Activated naive CD4-positive, alpha-beta T cell treated with Interleukin-2 at 50 U/mL for 16 hours (primary cell): ENCODE measurements around the gene NCCRP1.
A peak's percentile ranks its signal among the peaks of the same experiment; 100 is the strongest.
"Not testable (repeated sequence)": the region's sequence is repeated elsewhere in the genome, so short reads cannot be mapped to it uniquely, and the experiment has no call there.

Source experiments
- DNase-seq: peaks from one replicate; pipeline ENCODE4 v3.0.0-alpha.2; 2020

Gene NCCRP1

DNA sequence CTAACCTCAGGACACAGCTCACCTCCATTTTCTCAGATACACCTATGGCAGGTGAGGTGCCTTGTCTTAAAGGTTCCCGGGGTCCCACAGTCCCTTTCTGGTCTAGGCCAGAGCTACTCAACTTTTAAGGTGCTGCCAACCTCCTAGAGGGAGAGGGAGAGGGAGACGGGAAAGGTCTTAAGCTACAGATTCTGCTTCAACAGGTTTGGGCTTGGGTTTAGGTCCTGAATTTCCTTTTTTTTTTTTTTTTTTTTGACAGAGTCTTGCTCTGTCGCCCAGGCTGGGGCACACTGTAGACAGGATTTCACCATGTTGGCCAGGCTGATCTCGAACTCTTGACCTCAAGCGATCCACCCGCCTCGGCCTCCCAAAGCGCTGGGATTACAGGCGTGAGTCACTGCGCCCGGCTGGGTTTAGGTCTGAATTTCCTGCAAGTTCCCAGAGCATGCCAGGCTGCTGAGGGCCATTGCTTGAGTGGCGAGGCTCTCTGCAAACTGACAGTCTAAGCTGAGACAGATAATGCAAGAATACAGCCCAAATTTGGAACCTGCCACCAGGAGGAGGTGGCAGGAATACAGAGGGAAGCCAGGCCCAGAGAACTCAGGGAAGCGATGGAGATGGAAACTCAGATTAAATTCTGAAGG, 15.1 kb downstream of the NCCRP1 start:
- no peak for DNase-seq

DNA sequence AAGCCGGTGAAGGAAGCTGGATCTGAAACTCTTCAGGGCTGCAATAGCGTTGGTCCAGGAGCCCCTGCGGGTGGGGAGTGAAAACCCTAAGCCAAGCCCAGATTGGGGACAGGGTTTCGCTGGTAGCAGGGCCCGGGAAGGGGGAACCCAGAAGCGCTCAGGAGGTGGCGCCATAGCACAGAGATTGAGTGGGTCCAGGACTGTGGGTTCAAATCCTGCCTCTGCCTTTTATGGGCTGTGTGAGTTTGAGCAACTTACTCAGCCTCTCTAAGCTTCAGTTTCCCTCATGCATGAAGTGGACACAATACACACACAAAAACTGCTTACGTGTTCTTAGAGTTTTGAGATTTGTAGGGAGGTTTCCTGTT, 15.6 kb downstream of the NCCRP1 start:
- peak; percentile 59 for DNase-seq

DNA sequence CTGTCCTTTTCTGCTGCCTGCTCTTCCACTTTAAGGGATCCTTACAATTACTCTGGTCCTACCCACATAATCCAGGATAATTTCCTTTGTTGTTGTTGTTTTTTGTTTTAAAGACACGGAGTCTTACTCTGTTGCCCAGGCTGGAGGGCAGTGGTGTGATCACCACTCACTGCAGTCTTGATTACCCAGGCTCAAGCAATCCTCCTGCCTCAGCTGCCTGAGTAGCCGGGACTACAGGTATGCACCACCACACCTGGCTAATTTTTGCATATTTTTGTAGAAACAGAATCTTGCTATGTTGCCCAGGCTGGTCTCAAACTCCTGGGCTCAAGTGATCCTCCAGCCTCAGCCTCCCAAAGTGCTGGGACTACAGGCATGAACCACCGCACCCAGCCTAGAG, 18.6 kb downstream of the NCCRP1 start:
- DNase-seq: not testable (repeated sequence)

DNA sequence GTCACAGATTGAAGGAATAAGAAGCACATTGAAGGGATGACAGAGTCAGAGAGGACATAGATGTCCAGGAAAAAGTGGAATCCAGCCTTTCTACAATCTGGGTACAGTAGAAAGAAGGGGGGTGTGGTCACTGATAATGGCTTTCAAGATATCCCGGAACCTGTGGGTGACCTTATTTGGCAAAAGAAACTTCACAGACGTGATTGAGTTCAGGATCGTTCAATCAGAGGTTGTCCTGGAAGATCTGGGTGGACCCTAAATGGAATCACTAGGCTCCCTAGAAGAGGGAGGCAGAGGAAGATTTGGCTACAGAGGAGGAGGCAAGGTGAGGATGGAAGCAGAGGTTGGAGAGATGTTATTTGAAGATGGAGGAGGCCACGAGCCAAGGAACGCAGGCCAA, 20.3 kb downstream of the NCCRP1 start:
- DNase-seq: no peak

DNA sequence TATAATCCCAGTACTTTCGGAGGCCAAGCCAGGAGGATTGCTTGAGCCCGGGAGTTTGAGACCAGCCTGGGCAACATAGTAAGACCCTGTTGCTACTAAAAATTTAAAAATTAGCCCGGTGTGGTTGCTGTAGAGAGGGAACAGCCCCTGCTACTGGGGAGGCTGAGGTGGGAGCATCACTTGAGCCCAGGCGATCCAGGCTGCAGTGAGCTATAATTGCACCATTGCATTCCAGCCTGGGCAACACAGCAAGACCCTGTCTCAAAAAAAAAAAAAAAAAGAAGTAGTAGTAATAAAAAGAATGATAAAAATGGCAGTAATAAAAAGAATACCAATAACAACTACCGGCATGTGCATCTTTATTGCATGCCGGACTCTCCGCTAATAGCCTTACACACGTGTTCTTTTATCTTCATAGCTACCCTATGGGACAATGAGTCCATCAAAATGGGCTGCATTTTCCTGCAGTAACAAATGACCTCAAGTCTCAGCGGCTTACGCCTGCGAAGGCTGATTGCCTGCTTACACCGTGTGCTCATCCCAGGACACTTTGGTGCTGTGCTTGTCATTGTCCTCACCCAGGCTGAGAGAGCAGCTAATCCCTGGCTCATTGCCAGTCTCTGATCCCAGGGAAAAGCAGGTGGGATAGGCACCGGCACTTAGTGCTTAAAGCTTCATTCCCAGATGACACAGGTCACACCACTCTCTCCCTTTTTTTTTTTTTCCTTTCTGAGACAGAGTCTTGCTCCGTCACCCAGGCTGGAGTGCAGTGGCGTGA, 21.7 kb downstream of the NCCRP1 start:
- DNase-seq: no peak

DNA sequence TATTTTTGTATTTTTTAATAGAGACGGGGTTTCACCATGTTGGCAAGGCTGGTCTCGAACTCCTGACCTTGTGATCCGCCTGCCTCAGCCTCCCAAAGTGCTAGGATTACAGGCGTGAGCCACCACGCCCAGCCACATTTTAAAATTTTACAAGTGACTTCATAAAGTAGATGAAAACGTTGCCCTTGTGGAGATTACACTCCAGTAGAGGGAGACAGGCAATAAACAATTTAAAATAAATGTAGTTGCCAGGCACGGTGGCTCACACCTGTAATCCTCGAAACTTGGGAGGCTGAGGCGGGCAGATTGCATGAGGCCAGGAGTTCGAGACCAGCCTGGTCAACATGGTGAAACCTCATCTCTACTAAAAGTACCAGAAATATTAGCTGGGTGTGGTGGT, 22.3 kb downstream of the NCCRP1 start:
- not testable (repeated sequence) for DNase-seq

DNA sequence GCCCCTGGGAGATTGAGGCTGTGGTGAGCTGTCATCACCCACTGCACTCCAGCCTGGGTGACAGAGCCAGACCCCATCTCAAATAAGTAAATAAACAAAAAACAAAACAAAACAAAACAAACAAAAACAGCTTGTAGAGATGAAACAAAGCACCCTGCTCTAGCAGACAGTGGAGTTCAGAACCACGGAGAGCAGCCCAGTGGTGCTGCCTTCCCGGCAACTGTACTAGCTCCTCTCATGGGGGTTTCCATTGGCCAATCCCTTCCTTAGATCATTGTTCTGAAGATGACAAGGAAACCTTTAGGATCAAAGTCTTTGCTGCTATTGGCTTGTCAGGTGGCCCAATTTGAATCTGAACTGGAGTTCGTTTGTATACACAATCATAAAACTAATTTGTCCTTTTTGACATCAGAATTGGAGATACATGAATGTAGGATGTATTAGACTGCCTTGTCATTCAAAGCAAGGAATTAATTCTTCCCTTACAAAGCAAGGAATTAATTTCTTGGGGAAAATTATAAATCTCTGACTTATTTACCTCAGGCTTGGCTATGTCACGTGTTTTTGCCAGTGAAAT, 27.0 kb downstream of the NCCRP1 start:
- DNase-seq: peak; percentile 13

DNA sequence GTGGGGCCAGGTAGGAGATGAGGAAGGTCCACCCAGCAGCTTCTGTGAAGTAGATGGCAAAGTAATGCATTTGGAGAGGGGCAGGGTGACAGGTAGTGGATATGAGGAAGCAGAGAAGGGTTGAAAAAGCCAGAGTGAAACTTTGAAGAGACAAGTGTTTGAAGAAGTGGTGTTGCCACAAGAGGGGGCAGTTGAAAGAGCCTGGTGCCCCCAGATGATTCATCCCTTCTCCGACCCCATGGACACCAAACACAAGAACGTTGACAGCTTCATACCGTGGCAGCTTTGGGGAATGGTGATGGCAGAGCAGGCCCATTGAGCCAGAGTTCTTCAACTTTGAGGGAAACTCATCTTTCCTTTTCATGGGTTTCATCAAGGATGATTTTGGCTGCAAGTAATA, 28.1 kb downstream of the NCCRP1 start:
- DNase-seq: no peak

DNA sequence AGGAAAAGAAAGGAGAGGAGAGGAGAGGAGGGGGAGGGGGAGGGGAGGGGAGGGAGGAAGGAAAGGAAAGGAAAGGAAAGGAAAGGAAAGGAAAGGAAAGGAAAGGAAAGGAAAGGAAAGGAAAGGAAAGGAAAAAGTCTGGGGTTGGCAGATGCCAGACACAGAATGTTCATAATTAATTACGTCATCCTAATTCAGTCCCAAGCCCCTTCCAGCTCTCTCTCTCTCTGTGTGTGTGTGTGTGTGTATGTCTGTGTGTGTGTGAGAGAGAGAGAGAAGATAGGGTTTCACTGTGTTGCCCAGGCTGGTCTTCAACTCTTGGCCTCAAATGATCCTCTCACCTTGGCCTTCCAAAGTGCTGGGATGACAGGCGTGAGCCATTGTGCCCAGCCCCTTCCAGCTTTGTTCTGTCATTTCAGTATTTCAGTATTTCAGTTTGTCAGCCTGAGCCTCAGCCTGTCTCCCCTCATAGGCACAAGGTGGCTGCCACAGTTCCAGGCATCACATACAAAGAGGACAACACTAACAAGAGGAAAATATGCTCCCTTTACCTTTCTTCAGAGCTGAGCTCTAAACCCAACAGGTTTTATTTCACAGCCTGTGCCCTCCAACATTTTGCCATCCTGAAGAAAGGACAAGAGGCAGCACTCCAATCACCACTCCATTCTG, 33.5 kb downstream of the NCCRP1 start:
- DNase-seq: no peak

DNA sequence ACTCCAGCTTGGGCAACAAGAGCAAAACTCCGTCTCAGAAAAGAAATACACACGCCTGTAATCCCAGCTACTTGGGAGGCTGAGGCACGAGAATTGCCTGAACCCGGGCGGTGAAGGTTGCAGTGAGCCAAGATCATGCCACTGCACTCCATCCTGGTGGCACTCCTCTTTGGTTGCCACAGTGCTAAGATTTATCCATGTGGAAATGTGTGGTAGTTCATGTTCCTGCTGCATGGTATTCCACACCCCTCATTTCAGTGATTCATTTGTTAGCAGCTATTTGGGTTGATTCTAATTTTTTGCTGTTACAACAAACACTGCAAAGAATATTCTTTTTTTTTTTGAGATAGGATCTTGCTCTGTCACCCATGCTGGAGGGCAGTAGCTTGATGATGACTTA, 35.9 kb downstream of the NCCRP1 start:
- DNase-seq: no peak

DNA sequence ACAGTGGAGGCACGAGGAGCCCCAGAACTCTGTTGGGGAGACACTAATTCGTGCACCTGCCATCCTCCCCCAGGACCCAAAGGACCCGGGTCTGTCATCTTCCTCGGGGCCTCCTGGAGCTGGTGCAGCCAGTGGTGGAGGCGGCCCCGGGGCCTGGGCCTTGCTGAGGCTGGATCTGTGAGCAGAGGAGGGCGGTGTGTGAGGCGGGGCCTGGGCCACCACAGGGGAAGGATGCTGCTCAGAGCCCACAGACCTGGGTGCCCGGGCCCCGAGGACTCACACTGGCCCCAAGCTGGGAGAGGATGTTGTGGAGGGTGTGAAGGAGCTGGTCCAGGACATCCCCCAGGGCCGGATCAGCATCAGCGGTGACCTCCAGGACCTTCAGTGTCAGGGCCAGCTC, 39.8 kb downstream of the NCCRP1 start:
- peak; percentile 16 for DNase-seq

DNA sequence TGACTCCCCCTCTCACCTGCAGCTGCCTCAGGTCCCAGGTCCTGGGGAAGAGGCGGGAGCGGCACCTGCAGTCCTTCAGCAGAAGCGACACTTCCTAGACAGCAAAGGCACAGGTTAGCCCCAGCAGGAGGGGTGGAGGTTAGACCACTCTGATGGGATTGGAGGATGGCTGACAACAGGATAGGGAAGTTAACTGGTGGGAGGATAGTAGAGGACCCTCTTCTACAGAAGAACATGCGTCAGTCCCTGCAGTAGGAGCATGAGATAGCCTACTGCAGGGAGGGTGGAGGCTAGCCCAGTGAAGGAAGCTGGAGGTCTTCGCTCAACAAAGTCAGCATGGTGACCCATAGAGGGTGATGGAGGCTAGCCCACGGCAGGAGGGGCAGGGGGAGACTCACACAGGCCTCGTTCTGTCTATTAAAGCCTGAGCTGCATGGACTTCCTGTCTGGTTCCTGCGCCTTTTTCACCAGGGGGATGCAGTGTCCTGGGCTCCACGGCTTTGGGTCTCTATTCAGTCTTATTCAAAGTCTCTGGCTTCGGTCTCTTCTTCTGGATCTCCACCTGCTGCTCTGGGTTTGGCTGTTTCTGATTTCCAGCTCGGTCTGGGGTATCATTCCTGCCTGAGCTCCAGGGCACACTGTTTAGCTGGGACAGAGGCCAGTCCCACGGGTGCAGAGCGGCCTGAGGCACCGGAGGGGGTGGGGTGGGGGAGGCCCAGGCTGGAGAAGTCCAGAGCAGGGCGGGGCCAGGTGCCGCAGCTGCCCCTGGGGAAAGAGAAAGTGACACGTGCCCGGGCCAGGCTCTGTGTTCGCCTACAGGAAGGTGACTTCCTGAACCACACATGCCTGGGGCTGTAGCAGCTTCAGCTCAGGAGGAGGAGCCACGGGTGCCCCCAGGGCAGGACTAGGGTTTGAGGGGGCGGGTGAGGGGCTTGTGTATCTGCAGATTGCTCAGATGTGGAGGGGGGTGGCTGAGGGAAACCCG, 40.7 kb downstream of the NCCRP1 start:
- peak; percentile 41 for DNase-seq

DNA sequence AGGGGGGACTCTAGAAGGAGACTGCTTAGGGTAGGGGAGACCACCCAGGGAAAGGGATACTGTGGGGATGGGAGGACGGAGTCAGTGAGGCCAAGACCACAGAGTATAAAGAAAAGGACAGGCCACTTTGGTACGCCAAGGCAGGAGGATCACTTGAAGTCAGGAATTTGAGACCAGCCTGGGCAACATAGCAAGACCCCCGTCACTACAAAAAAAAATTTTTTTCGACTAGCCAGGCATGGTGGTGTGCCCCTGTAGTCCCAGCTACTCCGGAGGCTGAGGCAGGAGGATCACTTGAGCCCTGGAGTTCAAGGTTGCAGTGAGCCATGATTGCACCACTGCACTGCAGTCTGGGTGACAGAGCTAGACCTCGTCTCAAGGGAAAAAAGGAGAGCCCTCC, 41.4 kb downstream of the NCCRP1 start:
- no peak for DNase-seq

DNA sequence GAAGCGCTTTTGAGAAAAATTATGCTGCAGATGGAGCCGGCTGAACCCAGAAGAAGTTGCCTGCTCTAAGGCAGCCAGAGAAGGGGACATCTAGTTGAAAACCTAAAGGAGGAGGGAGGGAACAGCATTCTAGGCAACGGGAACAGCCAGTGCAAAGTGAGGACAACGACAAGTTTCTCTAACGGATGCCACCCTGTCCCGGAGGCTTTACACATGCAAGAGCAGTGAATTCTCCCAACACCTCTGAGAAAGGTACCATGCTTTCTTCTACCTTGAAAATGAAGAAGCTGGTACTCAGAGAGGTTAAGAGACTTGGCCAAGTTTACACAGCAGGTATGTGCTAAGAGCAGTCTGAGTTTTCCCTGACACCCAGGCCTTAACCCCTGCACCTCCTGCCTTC, 42.2 kb downstream of the NCCRP1 start:
- DNase-seq: no peak

DNA sequence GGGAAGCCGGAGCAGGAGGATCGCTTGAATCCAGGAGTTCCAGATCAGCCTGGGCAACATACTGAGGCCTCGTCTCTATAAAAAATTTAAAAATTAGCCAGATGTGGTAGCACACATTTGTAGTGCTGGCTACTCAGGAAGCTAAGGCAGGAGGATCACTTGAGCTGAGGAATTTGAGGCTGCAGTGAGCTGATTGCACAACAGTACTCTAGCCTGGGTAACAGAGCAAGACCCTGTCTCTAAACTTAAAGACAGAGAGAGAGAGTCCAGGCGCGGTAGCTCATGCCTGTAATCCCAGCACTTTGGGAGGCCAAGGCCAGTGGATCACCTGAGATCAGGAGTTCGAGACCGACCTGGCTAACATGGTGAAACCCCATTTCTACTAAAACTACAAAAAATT, 43.7 kb downstream of the NCCRP1 start:
- DNase-seq: no peak

DNA sequence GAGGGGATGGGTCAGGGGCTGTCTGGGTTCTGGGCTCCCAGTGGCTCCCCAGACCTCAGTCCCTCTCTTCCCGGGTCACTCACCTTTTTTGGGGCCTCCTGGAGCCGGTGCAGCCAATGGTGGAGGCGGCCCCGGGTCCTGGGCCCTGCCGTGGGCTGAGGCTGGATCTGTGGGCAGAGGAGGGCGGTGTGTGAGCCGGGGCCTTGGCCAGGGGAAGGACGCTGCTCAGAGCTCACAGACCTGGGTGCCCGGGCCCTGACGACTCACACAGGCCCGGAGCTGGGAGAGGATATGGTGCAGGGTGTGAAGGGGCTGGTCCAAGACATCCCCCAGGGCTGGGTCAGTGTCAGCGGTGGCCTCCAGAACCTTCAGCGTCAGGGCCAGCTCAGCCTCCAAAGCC, 47.0 kb downstream of the NCCRP1 start:
- DNase-seq: not testable (repeated sequence)

DNA sequence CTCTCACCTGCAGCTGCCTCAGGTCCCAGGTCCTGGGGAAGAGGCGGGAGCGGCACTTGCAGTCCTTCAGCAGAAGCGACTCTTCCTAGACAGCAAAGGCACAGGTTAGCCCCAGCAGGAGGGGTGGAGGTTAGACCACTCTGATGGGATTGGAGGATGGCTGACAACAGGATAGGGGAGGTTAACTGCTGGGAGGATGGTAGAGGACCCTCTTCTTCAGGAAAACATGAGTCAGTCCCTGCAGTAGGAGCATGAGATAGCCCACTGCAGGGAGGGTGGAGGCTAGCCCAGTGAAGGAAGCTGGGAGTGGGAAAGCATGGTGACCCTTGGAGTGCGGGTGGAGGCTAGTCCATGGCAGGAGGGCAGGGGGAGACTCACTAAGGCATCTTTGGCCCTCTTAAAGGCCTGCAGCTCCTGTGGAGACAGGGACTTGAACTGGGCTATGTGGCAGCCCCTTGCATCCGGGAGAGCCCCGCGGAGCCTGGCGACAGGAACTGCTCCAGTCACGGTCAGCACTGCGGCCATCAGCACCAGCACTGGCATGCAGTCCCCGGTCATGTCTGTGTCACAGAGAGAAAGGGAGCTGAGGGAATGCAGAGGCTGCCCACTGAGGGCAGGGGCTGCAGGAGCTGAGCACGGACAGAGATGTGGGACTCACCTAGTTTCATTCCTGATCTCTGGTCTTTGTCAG, 47.8 kb downstream of the NCCRP1 start, which contains the start of gene IFNL3:
IFNL3 (minus strand) TSS at position 597 of the 691 bp plus-strand sequence; CDS start at position 558, 39 bp downstream.
- DNase-seq: not testable (repeated sequence)

DNA sequence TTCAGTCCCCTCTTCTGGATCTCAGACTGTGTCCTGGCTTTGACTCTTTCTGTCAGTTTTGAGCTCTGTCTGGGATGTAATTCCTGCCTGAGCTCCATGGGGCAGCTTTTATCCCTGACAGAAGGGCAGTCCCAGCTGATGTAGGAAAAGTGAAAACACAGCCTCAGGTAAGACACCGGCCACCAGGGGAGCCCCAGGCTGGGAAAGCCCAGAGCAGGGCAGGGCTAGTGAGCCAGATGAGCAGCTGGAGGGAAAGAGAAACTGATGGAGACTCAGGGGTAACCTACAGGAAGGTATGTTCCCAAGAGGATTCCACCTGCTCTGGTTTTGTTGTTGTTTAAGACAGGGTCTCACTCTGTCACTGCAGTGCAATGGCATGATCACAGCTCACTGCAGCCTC, 48.4 kb downstream of the NCCRP1 start:
- DNase-seq: not testable (repeated sequence)

DNA sequence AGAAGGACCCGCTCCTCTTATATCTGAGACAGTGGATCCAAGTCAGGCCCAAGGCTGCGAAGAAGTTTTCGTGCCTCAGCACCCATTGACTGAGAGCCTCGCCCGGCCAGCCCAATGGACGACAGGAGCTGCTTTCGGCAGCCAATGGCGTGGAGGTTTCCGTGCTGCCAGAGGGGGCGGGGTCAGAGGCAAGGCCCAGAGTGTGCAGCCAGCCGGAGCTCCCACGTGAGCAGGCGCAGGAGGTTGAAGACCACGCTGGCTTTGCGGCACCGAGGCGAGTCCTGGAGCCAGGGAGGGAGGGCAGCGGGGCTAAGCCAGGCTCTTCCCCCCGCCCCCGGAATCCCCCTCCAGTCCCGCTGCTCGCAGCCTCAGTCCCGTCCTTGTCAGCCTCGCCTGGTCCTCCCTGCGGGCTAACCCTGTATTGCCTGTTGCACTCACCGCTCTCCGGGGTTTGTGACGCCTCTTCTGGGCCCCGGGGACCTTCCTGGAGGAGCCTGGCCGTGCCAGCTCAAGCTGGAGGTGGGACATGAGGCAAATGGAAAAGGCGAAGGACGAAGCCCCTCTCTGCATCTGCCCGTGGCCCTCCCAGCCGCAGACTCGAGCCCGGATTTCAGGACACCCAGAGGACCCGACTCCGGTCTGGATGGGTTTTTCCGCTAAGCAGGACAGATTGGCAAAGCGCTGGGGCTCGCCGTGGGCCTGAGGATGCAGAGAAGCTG, 50.3 kb downstream of the NCCRP1 start:
- peak; percentile 32 for DNase-seq

DNA sequence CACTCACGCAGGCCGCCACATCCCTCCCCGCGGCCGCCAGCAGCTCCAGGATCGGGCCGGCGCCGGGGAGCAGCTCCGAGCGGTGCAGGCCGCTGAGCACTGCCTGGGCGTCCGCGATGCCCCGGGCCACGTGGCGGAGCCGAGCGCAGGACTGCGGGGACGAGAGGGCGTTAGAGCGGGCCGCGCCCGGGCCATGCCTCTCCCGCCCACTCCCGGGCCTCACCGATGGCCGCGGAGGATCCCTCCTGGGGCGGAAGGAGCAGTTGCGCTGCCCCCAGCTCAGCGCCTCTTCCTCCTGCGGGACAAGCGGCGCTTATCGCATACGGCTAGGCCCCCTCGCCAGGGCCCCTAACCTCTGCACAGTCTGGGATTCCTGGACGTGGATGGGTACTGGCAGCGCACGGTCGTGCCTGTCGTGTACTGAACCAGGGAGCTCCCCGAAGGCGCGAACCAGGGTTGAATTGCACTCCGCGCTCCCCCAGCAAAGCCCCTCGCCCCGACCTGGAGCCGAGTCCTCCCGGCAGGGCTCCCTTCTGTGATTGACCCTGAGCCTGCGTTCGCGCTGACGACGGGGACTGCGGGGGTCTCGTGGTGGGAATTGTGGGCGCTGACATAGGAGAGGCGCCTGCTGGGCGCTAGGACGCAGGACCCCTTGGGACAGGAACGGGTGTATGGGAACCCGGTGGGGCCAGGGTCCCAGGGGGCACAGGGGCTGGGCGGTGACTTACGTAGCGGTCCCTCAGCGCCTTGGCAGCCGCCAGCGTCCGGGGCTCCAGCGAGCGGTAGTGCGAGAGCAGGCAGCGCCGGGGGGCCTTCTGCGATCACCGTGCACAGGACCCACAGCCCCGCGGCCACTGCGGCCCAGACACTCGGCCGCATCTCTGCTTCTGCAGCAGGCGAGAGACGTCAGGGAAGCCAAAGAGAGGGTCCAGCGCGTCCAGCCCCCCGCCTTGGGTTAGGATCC, 51.2 kb downstream of the NCCRP1 start:
- DNase-seq: no peak
